Stimulated activated CD4-positive, alpha-beta T cell treated with anti-CD3 and anti-CD28 coated beads, Interleukin-2, amount 100 ng/mL, for 48 hours (primary cell): ENCODE data around the gene RPL4.
"Not testable (repeated sequence)": the region's sequence is repeated elsewhere in the genome, so short reads cannot be mapped to it uniquely, and the experiment has no call there.

Source experiments
- DNase-seq, 2 donors: peaks; one replicate each; pipeline ENCODE4 v3.0.0-alpha.2; 2020

Gene RPL4

DNA sequence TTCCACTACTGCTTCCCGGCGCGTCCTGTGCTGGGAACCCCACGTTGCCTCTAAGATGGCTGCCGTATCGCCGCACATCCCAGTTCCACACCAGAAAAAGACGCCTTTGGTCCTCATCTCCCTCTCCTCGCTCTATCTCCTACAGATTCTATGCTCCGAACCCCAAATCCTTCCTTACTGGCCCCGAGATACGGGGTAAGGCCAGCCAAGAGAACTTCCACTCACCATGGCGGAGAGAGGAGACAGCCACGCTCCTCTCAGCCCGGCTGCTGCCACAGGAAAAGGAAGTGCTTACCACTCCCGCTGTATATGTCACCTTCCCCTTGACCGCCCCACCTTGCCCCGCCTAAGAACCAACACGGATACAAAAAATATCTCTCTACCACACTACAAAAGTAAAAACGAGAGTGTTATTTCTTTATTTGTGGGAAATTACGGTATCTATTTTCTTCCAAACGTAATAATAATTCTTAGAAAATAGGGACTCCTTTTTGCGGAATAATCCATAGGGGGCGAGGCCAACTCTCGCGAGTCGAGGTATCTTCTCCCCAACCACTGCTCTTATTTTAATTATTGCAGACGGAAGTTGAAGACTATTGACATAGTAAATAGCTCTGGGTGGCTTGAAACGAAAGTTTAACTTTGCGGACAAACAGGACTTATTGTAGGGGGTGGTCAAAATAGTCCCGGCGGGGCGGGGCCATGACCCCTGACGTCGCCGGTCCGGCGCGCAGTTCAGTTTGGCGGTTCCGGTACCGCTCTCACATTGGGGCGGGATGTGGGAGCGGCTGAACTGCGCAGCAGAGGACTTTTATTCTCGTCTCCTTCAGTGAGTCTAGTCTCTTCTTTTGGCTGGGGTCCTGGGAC lies at the start of gene RPL4, which contains the start of gene ZWILCH:
RPL4 (minus strand) TSS at position 293 of the 867 bp plus-strand sequence; CDS start at position 228, 65 bp downstream.
ZWILCH (plus strand) TSS at position 764 of the 867 bp plus-strand sequence; CDS start at position 777, 13 bp downstream.
- peak; percentile 69 to 72 for DNase-seq

- no peak for DNase-seq
Measured at GRCh38 chr15:66545255-66545654, 40.6 kb upstream of the RPL4 start.

- no peak for DNase-seq
Measured at GRCh38 chr15:66542896-66543295, 38.2 kb upstream of the RPL4 start.

DNA sequence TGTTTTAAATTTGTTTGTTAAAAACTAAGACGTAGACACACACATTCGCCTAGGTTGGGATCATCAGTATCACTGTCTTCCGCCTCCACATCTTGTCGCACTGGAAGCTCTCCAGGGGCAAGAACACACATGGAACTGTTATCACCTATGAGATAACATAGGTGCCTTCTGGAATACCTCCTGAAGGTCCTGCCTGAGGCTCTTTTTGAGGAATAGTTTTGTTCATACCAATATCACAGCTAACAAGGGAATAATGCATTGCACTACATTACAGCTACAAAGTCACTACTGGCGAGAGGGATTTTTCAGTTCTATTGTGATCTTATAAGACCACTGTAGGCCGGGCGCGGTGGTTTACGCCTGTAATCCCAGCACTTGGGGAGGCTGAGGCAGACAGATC lies 30.4 kb upstream of the RPL4 start:
- DNase-seq = no peak

GRCh38 chr15:66524838-66525237 lies 20.2 kb upstream of the RPL4 start:
- no peak for DNase-seq

GRCh38 chr15:66523926-66524325 lies 19.3 kb upstream of the RPL4 start:
- DNase-seq = no peak

DNA sequence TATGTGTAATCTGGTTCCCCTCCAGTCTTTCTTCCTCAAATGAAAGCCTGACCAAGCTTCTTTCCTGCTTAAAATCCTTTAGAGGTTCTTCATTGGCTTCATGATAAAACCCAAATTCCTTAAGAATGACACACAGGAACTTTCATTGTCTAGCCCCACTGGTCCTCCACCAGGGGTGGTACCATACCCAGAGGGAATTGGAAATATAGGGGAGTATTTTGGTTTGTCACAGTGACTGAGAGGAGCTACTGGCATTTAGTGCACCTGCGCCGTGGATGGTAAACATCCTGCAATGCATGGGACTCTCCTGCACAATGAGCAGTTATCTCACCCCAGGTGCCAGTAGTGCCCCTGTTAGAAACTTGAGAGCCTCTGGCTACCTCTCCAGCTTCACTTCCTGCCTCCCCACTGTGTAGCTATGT lies 11.3 kb upstream of the RPL4 start:
- no peak for DNase-seq

DNA sequence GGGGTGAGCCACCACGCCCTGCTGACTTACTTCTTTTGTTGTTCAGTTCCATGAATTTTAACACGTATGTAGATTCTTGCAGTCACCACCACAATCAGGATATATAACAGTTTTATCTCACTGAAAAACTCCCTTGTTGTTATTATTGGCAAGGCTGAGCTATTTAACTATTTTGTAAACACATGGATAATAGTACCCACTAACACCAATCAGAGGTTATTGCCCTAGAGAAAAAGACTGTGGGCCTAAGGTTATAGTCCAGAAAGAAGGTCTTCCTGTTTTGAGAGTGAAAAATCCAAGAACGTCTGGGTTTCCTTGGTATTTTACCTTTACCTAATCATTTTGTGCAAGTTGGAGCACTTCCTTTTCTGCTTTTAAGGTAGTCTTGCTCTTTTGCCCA lies 9.9 kb upstream of the RPL4 start:
- DNase-seq = no peak

DNA sequence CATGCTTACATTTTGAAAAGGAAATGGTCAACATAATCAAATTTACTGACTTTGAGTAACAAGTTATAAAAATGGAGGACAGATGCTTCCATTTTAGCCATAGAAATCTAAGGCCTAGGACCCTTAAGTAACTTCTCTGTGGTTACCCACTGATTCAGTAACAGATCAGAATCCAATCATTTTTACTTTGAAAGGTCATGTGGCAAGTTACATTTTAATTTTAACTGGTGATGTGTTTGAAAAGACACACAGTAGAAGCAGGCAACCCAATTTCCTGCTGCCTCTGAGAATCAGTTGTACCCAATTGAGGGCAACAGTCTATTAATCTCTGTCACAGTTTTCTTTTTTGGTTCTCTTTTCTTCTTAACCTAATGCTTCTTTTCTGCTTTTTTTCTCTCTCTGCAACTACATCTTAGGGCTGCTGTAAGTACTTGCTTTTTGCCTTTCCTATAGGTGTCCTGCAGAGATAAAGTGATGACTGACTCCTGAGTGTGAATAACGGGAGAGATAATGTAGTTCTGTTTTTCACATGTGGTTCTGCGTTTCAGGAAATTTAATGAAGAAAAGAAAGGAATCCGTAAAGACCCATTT lies 3.7 kb upstream of the RPL4 start:
- no peak for DNase-seq

DNA sequence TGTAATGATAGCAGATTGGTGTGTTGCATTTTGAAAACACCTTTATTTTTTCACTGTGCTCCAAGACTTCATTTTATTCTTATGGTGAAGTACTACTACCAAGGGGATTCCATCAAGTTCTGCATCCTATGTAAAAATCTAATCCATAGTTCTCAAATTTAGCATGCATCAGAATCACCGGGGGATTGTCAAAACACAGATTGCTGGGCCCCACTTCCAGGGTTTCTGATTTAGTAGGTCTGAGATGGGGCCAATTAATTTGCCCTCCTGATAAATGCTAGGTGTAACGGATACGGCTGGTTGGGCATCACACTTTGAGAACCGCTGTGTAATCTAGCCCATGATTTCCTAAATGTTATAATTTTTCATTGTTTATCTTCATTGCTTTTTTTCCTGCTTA lies 1.2 kb upstream of the RPL4 start:
- DNase-seq = no peak

- no peak for DNase-seq
Measured at GRCh38 chr15:66505430-66505811, 766 bp upstream of the RPL4 start.

- DNase-seq = no peak
Measured at GRCh38 chr15:66503780-66504562, 684 bp downstream of the RPL4 start.

- not testable (repeated sequence) for DNase-seq
Measured at GRCh38 chr15:66503041-66503648, 1.5 kb downstream of the RPL4 start.

DNA sequence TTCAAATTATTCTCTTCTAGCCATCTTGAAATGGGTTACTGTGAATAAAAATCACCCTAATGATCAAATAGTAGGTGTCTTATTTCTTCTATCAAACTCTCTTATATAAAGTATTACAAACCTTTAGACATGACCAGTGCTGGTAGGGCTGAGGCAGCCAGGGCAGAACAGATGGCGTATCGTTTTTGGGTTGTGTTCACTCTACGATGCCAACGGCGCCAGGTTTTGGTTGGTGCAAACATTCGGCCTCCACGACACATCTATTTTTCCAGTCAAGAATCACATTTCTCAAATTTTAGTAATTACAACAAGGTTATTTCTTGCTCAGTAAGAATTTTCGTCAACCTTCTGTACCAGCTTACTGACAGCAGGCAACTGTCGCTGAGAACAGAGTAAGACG lies 2.2 kb downstream of the RPL4 start:
- no peak for DNase-seq

GRCh38 chr15:66500346-66500745 lies 4.3 kb downstream of the RPL4 start:
- not testable (repeated sequence) for DNase-seq

DNA sequence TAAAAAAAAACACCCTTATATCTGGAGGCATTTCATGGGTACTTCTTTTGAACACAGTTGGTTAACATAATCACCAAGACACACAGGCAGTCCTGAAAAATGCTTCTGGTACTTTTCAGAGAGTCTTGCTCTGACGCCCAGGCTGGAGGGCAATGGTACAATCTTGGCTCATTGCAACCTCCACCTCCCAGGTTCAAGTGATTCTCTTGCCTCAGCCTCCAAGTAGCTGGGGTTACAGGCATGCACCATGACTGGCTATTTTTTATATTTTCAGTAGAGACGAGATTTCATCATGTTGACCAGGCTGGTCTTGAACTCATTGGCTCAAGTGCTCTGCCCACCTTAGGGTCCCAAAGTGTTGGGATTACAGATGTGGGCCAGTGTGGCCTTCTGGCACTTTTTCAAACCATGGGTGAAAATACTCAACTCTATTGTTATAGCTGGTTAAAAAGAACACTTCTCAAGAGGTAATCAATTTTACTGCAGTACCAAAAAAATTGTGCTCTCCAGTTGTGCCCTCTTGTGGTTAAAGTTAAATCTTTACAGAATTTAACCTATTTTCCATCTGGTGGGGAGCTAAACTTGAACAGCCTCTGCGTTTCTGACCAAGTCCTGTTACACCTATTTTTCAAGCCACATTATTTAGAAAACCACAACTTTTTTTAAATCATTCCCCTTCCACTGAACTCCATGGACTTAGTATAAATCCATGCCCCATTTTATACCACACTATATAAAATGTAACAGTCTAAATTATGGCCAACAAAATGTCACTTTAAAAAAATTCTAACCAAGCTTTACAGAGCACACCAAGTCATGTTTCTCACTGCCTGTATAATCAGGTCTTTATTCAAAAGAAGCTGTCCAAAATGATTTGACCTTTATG lies 5.9 kb downstream of the RPL4 start:
- DNase-seq = no peak

- peak; percentile 99 for DNase-seq
Measured at GRCh38 chr15:66497502-66498455, 6.9 kb downstream of the RPL4 start, which contains the start of gene SNAPC5. TSS of gene SNAPC5 (minus strand) at chr15:66497762. CDS start at chr15:66497731, 31 bp downstream.

GRCh38 chr15:66496951-66497501 lies 7.6 kb downstream of the RPL4 start:
- DNase-seq = no peak

DNA sequence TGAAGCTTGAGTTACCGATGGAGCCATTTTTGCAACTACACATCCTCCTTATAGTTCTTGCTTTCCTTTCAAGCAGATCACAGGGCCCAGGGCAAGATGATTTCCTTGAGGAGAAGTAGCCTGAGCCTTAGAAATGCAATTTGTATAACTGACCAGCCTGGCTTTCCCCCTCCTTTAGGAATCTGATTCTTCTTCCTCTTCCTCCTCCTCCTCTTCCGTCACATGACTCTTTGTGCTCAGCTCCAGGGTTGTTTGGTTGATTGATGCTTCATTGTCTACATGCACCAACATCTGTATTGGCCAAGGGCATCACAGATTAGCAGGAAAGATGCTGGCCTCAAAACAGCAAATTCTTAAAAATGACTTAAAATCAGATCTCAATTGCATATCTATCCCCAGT lies 10.4 kb downstream of the RPL4 start:
- DNase-seq = no peak

GRCh38 chr15:66491846-66492245 lies 12.8 kb downstream of the RPL4 start:
- no peak for DNase-seq
